K562 treated with DMSO at 1 percent for 12 hours (cell line): ENCODE data around the gene NME9. TPM values are rescaled to one million over a fixed set of nuclear protein-coding genes. Genes with fewer than 3 reads are reported as not detected.

Experiments
- total RNA-seq: library from RNA; unstranded; fragments of 300-600 nt; gene quantifications from 2 replicates; pipeline ENCODE4 v1.2.3, GENCODE V29; 2022; ENCODE audit not compliant: insufficient read depth

Gene NME9
- 2.1 TPM in 1 of 2 replicates, not detected in the other for total RNA-seq

GRCh38 chr3:138329127-138329983 lies at the start of gene NME9:
Gene NME9 (minus strand): TSS chr3:138329851. CDS start chr3:138329335, 516 bp downstream.

GRCh38 chr3:138347960-138348753 lies 18.5 kb upstream of the NME9 start, which contains the start of gene MRAS:
Gene MRAS (plus strand): TSS chr3:138348579. CDS start chr3:138372884, 24,305 bp downstream.

Other genes starting within 250 kb of the NME9 start
- 0.22 TPM in 1 of 2 replicates, not detected in the other for gene DZIP1L, start 214.2 kb downstream of the NME9 start, total RNA-seq
- gene A4GNT, start 197.5 kb downstream of the NME9 start, total RNA-seq: not detected in 2 replicates
- 6.1 and 16.7 TPM in 2 replicates for gene DBR1, start 154.9 kb downstream of the NME9 start, total RNA-seq
- gene ARMC8, start 142.6 kb downstream of the NME9 start, total RNA-seq: 4.6 and 11.4 TPM in 2 replicates
- gene MRAS, start 18.7 kb upstream of the NME9 start, total RNA-seq: 1.1 and 4.5 TPM in 2 replicates
- not detected in 2 replicates for gene ESYT3, start 104.8 kb upstream of the NME9 start, total RNA-seq